SK-N-SH (cell line): ENCODE measurements around the gene ITSN2.

Experiments used
- EZH2phosphoT487 ChIP-seq: fragments of 200-600 bp; sonication (generic); IDR thresholded peaks from 2 replicates; pipeline ENCODE4 v1.6.1; 2017; ENCODE audit warnings: low read depth, mixed run types, mild to moderate bottlenecking, antibody characterized with exemption, moderate library complexity, borderline replicate concordance
- JUND ChIP-seq: IDR thresholded peaks from 2 replicates; pipeline ENCODE4 v1.4.0; 2012
- POLR2AphosphoS5 ChIP-seq: IDR thresholded peaks from 2 replicates; pipeline ENCODE4 v1.6.1; 2012; ENCODE audit warnings: low read depth, low read length
- RFX5 ChIP-seq: IDR thresholded peaks from 2 replicates; pipeline ENCODE4 v1.6.1; 2012; ENCODE audit warnings: mild to moderate bottlenecking, improper control_type of control experiment, low read length
- SIN3A ChIP-seq: IDR thresholded peaks from 2 replicates; pipeline ENCODE4 v1.6.1; 2012; ENCODE audit warnings: low read depth, mild to moderate bottlenecking, low read length, moderate library complexity, borderline replicate concordance
- TAF1 ChIP-seq: IDR thresholded peaks from 2 replicates; pipeline ENCODE4 v1.6.1; 2012; ENCODE audit warnings: low read depth, mild to moderate bottlenecking, low read length, moderate library complexity, borderline replicate concordance
- TF ChIP-seq, protein P1 (sequence below): fragments of 150-350 bp; IDR thresholded peaks from 2 replicates; pipeline ENCODE4 v1.6.1; 2016; ENCODE audit warnings: mild to moderate bottlenecking, low read depth, low read length
- TF ChIP-seq, protein P2 (sequence below): fragments of 200-600 bp; sonication (generic); IDR thresholded peaks from 2 replicates; pipeline ENCODE4 v1.6.1; 2017; ENCODE audit warnings: antibody characterized with exemption, mild to moderate bottlenecking, moderate library complexity
- TF ChIP-seq, protein P3 (sequence below): IDR thresholded peaks from 2 replicates; pipeline ENCODE4 v1.6.1; 2012; ENCODE audit warnings: mild to moderate bottlenecking, low read depth, low read length, moderate library complexity

DNA sequence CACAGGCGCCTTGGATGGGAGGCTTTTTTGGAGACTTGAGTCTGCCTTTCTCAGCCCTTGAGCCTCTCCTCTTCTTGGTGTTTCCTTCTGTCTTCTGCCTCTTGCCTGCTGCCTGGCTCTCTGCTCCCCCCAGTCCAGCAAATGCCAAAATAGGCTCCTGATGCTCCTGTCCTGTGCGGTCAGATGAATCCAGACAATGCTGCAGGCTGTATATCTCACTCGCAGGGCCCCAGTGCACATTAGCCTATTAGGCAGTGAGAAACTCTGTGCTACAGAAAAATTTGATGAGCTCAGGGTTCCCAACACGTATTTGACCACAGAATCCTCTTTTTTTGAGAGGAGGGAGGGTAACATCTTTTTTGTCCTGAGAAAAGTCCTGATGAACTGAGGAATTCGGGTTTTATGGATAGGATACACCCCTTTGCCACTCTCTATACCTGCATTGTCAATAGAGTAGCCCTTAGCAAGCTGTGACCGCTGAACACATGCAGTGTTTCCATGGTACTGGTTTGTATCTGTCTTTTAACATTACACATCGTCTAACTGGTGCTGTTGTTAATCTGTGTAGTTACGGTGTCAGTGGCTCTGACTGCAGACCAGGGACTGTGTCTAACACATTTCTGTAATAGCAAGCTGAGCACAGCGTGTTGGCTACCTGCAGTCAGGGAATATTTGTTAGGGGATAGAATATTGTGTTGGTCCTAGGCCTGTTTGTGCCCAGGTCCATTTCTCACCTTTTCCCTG is 134.7 kb downstream of the ITSN2 start:
- TF ChIP-seq, protein P1, sequence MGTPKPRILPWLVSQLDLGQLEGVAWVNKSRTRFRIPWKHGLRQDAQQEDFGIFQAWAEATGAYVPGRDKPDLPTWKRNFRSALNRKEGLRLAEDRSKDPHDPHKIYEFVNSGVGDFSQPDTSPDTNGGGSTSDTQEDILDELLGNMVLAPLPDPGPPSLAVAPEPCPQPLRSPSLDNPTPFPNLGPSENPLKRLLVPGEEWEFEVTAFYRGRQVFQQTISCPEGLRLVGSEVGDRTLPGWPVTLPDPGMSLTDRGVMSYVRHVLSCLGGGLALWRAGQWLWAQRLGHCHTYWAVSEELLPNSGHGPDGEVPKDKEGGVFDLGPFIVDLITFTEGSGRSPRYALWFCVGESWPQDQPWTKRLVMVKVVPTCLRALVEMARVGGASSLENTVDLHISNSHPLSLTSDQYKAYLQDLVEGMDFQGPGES: no peak
- TF ChIP-seq TAF1: no peak
- no peak for TF ChIP-seq POLR2AphosphoS5
- TF ChIP-seq EZH2phosphoT487: no peak
- TF ChIP-seq, protein P2, sequence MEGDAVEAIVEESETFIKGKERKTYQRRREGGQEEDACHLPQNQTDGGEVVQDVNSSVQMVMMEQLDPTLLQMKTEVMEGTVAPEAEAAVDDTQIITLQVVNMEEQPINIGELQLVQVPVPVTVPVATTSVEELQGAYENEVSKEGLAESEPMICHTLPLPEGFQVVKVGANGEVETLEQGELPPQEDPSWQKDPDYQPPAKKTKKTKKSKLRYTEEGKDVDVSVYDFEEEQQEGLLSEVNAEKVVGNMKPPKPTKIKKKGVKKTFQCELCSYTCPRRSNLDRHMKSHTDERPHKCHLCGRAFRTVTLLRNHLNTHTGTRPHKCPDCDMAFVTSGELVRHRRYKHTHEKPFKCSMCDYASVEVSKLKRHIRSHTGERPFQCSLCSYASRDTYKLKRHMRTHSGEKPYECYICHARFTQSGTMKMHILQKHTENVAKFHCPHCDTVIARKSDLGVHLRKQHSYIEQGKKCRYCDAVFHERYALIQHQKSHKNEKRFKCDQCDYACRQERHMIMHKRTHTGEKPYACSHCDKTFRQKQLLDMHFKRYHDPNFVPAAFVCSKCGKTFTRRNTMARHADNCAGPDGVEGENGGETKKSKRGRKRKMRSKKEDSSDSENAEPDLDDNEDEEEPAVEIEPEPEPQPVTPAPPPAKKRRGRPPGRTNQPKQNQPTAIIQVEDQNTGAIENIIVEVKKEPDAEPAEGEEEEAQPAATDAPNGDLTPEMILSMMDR: no peak
- TF ChIP-seq JUND: no peak
- TF ChIP-seq, protein P3, sequence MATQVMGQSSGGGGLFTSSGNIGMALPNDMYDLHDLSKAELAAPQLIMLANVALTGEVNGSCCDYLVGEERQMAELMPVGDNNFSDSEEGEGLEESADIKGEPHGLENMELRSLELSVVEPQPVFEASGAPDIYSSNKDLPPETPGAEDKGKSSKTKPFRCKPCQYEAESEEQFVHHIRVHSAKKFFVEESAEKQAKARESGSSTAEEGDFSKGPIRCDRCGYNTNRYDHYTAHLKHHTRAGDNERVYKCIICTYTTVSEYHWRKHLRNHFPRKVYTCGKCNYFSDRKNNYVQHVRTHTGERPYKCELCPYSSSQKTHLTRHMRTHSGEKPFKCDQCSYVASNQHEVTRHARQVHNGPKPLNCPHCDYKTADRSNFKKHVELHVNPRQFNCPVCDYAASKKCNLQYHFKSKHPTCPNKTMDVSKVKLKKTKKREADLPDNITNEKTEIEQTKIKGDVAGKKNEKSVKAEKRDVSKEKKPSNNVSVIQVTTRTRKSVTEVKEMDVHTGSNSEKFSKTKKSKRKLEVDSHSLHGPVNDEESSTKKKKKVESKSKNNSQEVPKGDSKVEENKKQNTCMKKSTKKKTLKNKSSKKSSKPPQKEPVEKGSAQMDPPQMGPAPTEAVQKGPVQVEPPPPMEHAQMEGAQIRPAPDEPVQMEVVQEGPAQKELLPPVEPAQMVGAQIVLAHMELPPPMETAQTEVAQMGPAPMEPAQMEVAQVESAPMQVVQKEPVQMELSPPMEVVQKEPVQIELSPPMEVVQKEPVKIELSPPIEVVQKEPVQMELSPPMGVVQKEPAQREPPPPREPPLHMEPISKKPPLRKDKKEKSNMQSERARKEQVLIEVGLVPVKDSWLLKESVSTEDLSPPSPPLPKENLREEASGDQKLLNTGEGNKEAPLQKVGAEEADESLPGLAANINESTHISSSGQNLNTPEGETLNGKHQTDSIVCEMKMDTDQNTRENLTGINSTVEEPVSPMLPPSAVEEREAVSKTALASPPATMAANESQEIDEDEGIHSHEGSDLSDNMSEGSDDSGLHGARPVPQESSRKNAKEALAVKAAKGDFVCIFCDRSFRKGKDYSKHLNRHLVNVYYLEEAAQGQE: no peak
- no peak for TF ChIP-seq SIN3A
- TF ChIP-seq RFX5: no peak
